ENCODE measurements around the gene NR1D2. TPM values are rescaled to one million over a fixed set of nuclear protein-coding genes. Genes with fewer than 3 reads are reported as not detected.

The NR1D2 gene
- total RNA-seq, 1 experiment from 2014 or later = 24.0 TPM

- no peaks in the 10 kb centered on the region for H3K23me2 ChIP-seq (ENCODE audit: insufficient read length, low read depth, low read length, poor library complexity, severe bottlenecking)
- no peak for TF ChIP-seq CTCF (conservative IDR thresholded peaks at IDR 0.05)
- H3K36me3 Mint-ChIP-seq (ENCODE audit: insufficient read depth in 1 of 3, low read depth in 3 of 3) = peaks cover 11 to 50% (median 44%) of the 10 kb centered on the region in 3 experiments; a peak in 6 of 7 replicates
- no peak overlapping the region for H2BK15ac ChIP-seq (ENCODE audit: low read depth, low read length)
- no peaks in the 10 kb centered on the region for H3K9me3 Mint-ChIP-seq
- no peak overlapping the region for H3K4ac ChIP-seq (ENCODE audit: low read depth, low read length)
- no peaks in the 10 kb centered on the region for H3K4me1 Mint-ChIP-seq
- no peak overlapping the region for H2BK12ac ChIP-seq (ENCODE audit: insufficient read length, low read depth, low read length)
- H3K23ac ChIP-seq (ENCODE audit: insufficient read length, low read depth, low read length) = no peak overlapping the region
- no peak overlapping the region for H3K27ac ChIP-seq (ENCODE audit: insufficient read length, low read depth, low read length)
- no peak for DNase-seq
- H2BK120ac ChIP-seq (ENCODE audit: low read depth, low read length, poor library complexity, severe bottlenecking) = no peak overlapping the region
- H3T11ph ChIP-seq (ENCODE audit: low read length) = no peak overlapping the region
- H3K18ac ChIP-seq (ENCODE audit: insufficient read length, low read depth, low read length) = no peak overlapping the region
- H2AFZ ChIP-seq (ENCODE audit: low read length) = no peak overlapping the region
- H4K8ac ChIP-seq (replicated peaks; ENCODE audit: insufficient read length, low read depth, low read length) = no peak overlapping the region
- H3K27me3 Mint-ChIP-seq (ENCODE audit: low read depth) = no peaks in the 10 kb centered on the region
- H3K4me1 ChIP-seq (ENCODE audit: insufficient read depth, low read length) = no peaks in the 10 kb centered on the region
- H3K9me3 ChIP-seq (ENCODE audit: control insufficient read depth, low read depth, low read length) = no peaks in the 10 kb centered on the region
- no peaks in the 10 kb centered on the region for H3K79me2 ChIP-seq (ENCODE audit: insufficient read depth, low read length)
- H3K27ac Mint-ChIP-seq = no peak overlapping the region
- H3K4me2 ChIP-seq (ENCODE audit: insufficient read depth, insufficient read length, low read length) = no peak overlapping the region
- WGBS (ENCODE audit: extremely low coverage, insufficient read length, low lambda C conversion rate) = no CpG with 5 or more reads among the region's 4 CpGs
- no peak overlapping the region for H4K5ac ChIP-seq (ENCODE audit: insufficient read length, low read depth, low read length)
- H4K91ac ChIP-seq (ENCODE audit: insufficient read length, low read depth, low read length) = no peak overlapping the region
- H2BK5ac ChIP-seq (ENCODE audit: insufficient read length, low read length) = no peak overlapping the region
- H3K4me3 Mint-ChIP-seq = no peak overlapping the region
- no peak overlapping the region for H2BK20ac ChIP-seq (ENCODE audit: low read depth, low read length, poor library complexity, severe bottlenecking)
- H2AK5ac ChIP-seq (ENCODE audit: insufficient read length, low read length) = no peak overlapping the region
- no peak overlapping the region for H3K14ac ChIP-seq (ENCODE audit: insufficient read depth, low read length)
- H3K27me3 ChIP-seq (ENCODE audit: insufficient read depth, low read length) = no peaks in the 10 kb centered on the region
- H3K56ac ChIP-seq (ENCODE audit: insufficient read length, low read depth, low read length) = no peak overlapping the region
- no peak overlapping the region for H3K9ac ChIP-seq (ENCODE audit: extremely low read depth, insufficient read length, low read length)
- H4K20me1 ChIP-seq (ENCODE audit: control insufficient read depth, insufficient read depth, insufficient read length) = no peaks in the 10 kb centered on the region
- peaks cover 2% of the 10 kb centered on the region for H3K79me1 ChIP-seq (ENCODE audit: insufficient read depth, low read depth, low read length, poor library complexity, severe bottlenecking)
These were observed 24.3 kb downstream of the NR1D2 start for GRCh38 chr3:23969393-23969792.
